HG02571 (cell line): ENCODE measurements around the gene TUBGCP6.
"Not testable (repeated sequence)": the region's sequence is repeated elsewhere in the genome, so short reads cannot be mapped to it uniquely, and the experiment has no call there.

ENCODE experiments used
- ATAC-seq: cut with Tn5 transposase; IDR thresholded peaks from one replicate; pipeline ENCODE4 v1.9.1; 2021; ENCODE audit warnings: mild to moderate bottlenecking, moderate library complexity; ENCODE audit not compliant: unreplicated experiment

Gene TUBGCP6

GRCh38 chr22:50278956-50279619, 34.3 kb upstream of the TUBGCP6 start:
- no peak for ATAC-seq

GRCh38 chr22:50278461-50278860, 33.6 kb upstream of the TUBGCP6 start:
- no peak for ATAC-seq

DNA sequence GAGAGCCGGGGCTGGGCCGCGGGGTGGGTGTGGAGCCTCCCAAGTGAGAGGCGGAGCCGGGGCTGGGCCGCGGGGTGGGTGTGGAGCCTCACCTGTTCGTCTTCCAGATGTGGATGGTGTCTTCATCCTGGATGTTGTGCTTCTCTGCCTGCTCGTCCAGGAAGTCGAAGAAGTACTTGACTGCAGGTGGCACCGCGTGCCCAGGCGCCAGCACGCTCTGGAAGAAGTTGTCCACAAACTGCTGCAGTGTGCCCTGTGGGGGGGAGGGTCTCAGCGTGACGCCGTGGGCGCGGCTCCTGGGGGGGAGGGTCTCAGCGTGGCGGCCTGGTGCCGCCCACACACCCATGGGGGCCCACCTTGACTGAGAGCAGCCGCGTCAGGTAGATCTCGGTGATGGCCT, 32.9 kb upstream of the TUBGCP6 start:
- no peak for ATAC-seq

DNA sequence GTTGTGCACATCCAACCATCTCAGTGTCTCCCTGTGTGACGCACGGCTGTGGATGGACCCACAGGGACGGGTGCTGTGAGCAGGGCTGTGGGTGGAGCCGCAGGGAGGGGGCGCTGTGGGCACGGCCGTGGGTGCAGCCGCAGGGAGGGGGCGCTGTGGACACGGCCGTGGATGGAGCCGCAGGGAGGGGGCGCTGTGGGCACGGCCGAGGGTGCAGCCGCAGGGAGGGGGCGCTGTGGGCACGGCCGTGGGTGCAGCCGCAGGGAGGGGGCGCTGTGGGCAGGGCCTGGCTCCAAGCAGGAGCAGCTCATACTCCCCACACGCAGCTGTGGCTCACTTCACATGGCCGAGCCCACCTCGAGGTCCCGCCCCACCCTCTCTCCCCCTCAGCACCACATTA, 31.3 kb upstream of the TUBGCP6 start:
- ATAC-seq = peak; percentile 56

DNA sequence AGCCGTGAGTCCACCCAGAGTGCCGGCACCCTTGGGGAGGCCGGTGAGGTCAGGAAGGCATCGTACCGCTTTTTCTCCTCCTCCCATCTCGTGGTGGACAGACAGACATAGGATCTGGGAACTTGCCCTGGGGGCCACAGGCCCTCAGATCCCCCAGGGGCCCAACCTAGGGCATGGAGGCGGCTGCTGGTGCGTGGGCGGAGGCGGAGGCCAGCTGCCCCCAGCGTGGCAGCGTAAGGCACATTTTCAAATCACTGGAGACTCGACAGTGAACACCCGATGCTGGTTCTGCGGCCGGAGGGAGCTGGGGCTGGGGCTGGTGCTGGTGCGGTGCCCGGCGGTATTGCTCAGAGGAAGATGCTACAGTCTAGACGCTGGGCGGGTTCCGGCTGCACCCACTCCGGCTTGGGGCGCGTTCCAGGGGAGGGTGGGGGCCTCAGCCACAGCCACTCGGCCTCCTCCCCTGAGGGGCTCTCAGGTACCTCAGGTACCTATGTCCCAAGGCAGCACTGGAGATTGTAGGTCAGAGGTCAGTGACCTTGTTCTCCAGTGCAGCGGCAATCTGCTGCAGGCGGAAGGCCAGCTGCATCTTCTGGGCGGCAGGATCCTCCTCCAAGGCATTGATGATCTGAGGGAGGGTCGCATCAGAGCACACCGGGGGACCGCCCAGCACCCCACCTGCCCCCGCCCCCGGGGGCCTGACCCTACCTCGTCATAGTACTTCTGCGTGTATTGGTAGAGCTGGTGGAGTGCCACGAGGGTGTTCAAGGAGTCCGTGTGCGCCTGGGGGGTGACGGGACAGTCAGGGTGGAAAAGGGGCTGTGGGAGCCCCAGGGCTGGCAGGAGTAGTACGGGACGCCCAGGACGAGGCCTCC, 30.6 kb upstream of the TUBGCP6 start:
- ATAC-seq = no peak

DNA sequence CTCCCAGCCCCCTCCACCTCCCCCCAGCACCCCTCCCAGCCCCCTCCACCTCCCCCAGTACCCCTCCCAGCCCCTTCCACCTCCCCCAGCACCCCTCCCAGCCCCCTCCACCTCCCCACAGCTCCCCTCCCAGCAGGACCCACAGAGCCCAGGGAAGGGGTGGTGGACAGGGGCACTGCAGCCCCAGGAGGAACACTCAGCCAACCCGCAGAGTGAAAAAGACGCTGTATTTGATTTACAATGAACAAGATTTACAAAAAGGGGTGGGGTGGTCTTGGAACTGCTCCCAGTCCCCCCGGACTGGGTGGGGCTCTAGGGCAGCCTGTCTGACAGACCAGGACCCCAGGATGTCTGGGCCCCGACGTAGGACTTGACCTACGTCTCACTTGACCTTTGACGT, 29.9 kb upstream of the TUBGCP6 start:
- ATAC-seq = no peak

GRCh38 chr22:50274311-50274710, 29.5 kb upstream of the TUBGCP6 start:
- no peak for ATAC-seq

GRCh38 chr22:50273781-50274180, 29.0 kb upstream of the TUBGCP6 start:
- not testable (repeated sequence) for ATAC-seq

- ATAC-seq = not testable (repeated sequence)
Measured at GRCh38 chr22:50273352-50273751, 28.5 kb upstream of the TUBGCP6 start.

DNA sequence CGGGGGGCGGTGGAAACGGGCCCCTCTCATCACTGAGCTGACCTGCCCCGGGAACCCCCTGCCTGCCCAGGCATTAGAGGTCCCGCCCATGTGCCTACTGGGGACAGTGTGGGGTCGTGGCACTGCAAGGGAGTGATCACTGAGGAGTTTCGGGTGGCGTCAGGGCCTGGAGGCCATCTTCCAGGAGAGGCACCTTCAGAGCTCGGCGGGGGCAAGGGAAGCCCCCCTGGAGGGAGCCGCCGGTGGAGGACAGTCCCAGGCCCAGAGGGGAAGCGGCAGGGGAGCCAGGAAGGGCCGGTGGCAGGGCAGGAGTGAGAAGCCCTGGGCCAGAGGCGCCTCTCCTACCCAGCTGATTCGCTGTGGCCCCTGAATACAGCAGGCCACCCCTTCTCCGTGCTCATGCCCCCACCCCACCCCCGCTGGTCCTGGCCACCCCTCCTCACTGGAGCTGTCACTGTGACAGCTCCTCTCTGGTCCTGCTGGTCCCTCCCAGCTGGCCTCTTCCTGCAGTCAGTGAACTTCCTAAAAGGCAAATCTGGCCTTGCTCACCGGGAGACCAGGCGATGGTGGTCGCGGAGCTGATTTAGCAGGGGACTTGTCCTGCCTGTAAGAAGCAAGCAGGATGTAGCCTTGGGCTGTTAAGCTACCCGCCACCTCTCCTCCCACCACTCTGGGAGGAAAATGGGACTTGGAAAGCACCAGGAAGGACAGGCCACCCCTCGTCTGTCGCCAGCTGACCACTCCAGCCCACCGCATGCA, 27.4 kb upstream of the TUBGCP6 start:
- no peak for ATAC-seq

- ATAC-seq = no peak
Measured at GRCh38 chr22:50271519-50271970, 26.7 kb upstream of the TUBGCP6 start.

DNA sequence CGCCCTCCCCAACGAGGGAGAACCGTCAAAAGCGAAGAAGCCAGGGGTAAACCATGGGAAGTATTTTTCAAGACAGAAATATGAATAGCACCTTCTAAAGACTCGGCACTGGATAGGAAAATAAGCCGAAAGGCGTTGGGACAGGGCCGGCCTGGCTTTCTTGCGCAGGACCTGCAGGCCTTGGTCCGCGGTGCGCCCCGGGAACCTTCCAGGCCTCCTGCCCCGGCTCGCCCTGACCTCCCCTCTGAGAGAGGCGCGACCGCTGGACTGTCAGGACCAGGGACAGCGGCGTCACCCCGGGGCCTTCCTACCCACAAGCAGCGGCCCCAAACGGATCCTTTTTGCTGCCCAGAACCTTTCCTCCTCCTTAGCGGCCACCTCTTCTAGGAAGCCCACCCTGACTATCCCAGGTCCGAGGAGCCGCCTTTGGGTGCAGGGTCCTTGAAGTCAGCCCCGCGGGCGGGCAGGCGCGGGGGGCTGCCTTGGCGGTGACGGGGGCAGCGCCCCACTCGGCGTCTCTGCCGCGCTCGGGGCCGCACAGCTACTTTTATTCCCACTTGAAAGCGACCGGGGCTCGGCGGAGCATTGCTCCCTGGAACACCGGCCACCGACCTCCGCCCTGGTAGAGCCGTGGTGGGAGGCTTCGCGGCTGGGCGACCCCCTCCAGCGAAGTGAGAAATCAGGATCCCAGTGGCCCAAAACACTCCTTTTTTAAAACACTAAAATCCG, 26.0 kb upstream of the TUBGCP6 start:
- no peak for ATAC-seq

GRCh38 chr22:50269970-50270665, 25.3 kb upstream of the TUBGCP6 start, which contains the start of gene MAPK11:
MAPK11 (minus strand) TSS chr22:50270380; CDS start chr22:50270292, 88 bp downstream.
- ATAC-seq = no peak

DNA sequence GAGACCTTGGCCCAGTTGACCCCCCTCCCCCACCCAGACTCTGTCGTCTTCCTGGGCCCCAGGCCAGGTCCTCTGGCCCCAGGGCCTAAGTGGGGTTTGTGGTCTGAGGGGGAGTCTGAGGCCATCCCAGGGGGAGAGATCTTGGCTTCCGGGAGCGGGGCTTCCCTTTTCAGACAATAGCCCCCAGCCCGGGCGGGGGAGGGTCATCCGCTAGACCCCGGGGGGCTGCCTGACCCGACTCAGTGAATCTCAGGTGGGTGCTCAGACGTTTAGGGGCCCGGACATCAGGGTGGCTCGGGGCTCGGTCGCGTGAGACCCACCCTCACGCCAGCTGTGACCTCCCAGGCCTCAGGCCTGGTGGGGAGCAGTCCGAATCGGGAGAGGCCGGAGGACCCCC, 24.7 kb upstream of the TUBGCP6 start:
- ATAC-seq = no peak

GRCh38 chr22:50268655-50269113, 23.9 kb upstream of the TUBGCP6 start:
- no peak for ATAC-seq

- no peak for ATAC-seq
Measured at GRCh38 chr22:50267591-50268390, 23.0 kb upstream of the TUBGCP6 start.

- ATAC-seq = no peak
Measured at GRCh38 chr22:50266994-50267393, 22.2 kb upstream of the TUBGCP6 start.

- no peak for ATAC-seq
Measured at GRCh38 chr22:50264946-50265669, 20.3 kb upstream of the TUBGCP6 start.
